Thyroid gland (tissue), 4 donors: ENCODE measurements around the gene GREB1.

Source experiments
- CTCF ChIP-seq, 6 experiments: fragments of 200-600 bp in 3 of 6; fragments of 450-650 bp in 3 of 6; sonication (generic) in 3 of 6; IDR thresholded peaks; one replicate each; pipeline ENCODE4 v1.5.1; 2016 to 2019; ENCODE audit warnings: antibody characterized with exemption in 6 of 6, mild to moderate bottlenecking in 2 of 6, inconsistent platforms in 1 of 6, moderate library complexity in 1 of 6
- POLR2A ChIP-seq, 2 donors: fragments of 450-650 bp; IDR thresholded peaks; one replicate each; pipeline ENCODE4 v1.6.1; 2017; ENCODE audit warnings: antibody characterized with exemption in 2 of 2, mild to moderate bottlenecking in 2 of 2, moderate library complexity in 1 of 2

DNA sequence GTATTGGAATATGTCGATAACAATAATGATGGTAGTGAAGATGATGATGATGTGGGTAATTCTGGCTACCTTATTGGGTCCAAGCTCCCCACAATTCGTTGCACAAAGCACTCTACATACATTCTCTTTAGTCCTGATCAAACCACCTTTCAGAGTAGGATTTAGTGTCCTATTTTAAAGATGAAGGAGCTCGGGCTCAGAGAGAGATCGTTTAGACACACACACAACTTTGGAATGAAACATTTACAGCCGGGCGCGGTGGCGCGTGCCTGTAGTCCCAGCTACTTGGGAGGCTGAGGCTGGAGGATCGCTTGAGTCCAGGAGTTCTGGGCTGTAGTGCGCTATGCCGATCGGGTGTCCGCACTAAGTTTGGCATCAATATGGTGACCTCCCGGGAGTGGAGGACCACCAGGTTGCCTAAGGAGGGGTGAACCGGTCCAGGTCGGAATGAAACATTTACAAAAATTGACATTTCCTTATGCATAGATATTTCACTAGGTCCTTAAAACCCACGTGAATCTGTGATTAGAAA, 50.7 kb downstream of the GREB1 start:
- TF ChIP-seq POLR2A (IDR thresholded peaks at IDR 0.05) (no peak), CTCF (IDR thresholded peaks at IDR 0.05) (peak in 1 of 6 experiments; percentile 7)
